HFFc6 (cell line): ENCODE measurements around the gene IRF9. TPM values are rescaled to one million over a fixed set of nuclear protein-coding genes. Genes with fewer than 3 reads are reported as not detected.
A peak's percentile ranks its signal among the peaks of the same experiment; 100 is the strongest.

Source experiments
- DNase-seq: peaks from one replicate; pipeline ENCODE4 v3.0.0-alpha.2; 2018
- H3K27ac Mint-ChIP-seq: 2 replicates; pipeline ENCODE4 v1.8.0; 2020; ENCODE audit warnings: mild to moderate bottlenecking, mixed read lengths
- H3K27me3 Mint-ChIP-seq: 2 replicates; pipeline ENCODE4 v1.8.0; 2021; ENCODE audit warnings: mild to moderate bottlenecking, moderate library complexity, mixed read lengths; ENCODE audit not compliant: insufficient read depth
- H3K36me3 Mint-ChIP-seq: 2 replicates; pipeline ENCODE4 v1.8.0; 2021; ENCODE audit warnings: low read depth, mixed read lengths
- H3K4me1 Mint-ChIP-seq: 2 replicates; pipeline ENCODE4 v1.8.0; 2020; ENCODE audit warnings: low read depth, mixed read lengths
- H3K4me3 Mint-ChIP-seq: 2 replicates; pipeline ENCODE4 v1.8.0; 2020; ENCODE audit warnings: mild to moderate bottlenecking, moderate library complexity, mixed read lengths
- H3K9me3 Mint-ChIP-seq: 2 replicates; pipeline ENCODE4 v1.8.0; 2020; ENCODE audit warnings: mild to moderate bottlenecking, mixed read lengths
- total RNA-seq, 6 experiments: library from RNA; stranded (reverse); fragmentation: NEBNext Ultra II Directional; extraction: Animal tissue kit (Norgen Biotek cat#: 25700); gene quantifications; 2 replicates in 1 of 6; 3 replicates in 5 of 6; pipeline ENCODE4 v1.2.3, GENCODE V29; 2021
- TF ChIP-seq, protein P1 (sequence below): fragments of 200-600 bp; sonication (generic); IDR thresholded peaks from 2 replicates; pipeline ENCODE4 v1.5.0; 2021; ENCODE audit warnings: antibody characterized with exemption, mild to moderate bottlenecking

IRF9 gene
- total RNA-seq, 6 experiments from 2014 or later = 23.6 to 38.8 (median 32.3) TPM

DNA sequence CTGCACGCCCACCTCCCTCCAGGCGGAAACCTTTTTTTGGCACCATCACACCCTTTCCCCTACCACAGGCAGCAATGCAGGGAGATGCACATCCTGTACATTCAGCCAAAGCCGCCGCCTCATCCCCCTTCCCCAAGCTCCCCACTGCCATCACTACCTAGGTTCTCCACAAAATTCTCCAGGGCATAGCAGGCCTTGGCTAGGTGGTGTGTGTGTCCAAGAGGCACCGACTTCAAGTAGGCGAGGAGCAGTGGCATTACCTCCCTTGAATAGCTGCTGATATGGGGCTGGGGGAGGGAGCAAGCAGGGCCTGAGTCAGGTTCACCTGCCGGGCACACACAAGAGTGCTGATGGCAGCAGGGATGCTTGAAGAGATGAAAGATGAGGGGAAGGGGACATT, 24.0 kb downstream of the IRF9 start:
- Mint-ChIP-seq H3K27ac (no peak overlapping the region), H3K36me3 (peaks cover 13% of the 10 kb centered on the region), H3K9me3 (no peaks in the 10 kb centered on the region), H3K4me1 (peaks cover 35% of the 10 kb centered on the region), H3K4me3 (no peak overlapping the region), H3K27me3 (peaks cover 7% of the 10 kb centered on the region; the same call in 1 of the 2 replicates)
- TF ChIP-seq, protein P1, sequence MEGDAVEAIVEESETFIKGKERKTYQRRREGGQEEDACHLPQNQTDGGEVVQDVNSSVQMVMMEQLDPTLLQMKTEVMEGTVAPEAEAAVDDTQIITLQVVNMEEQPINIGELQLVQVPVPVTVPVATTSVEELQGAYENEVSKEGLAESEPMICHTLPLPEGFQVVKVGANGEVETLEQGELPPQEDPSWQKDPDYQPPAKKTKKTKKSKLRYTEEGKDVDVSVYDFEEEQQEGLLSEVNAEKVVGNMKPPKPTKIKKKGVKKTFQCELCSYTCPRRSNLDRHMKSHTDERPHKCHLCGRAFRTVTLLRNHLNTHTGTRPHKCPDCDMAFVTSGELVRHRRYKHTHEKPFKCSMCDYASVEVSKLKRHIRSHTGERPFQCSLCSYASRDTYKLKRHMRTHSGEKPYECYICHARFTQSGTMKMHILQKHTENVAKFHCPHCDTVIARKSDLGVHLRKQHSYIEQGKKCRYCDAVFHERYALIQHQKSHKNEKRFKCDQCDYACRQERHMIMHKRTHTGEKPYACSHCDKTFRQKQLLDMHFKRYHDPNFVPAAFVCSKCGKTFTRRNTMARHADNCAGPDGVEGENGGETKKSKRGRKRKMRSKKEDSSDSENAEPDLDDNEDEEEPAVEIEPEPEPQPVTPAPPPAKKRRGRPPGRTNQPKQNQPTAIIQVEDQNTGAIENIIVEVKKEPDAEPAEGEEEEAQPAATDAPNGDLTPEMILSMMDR = no peak
- DNase-seq = no peak

DNA sequence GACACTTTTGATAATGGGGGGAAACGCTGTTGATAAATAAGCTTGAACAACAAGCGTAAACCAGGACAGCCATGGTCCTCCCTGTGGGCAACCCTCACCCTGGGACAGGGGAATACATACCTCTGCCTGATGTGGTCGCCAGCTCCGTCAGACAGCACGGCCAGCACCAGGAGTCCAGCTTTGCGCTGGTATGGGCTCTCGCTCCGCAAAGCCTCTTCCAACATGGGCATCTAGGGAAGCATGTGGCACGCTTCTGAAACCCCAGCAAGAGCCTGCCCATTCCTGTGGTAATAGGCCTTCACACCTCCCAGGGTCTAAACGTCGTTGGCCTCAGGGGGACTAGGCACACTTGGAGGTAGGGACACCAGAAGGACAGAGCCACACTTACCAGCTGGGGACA, 24.7 kb downstream of the IRF9 start:
- no peak for DNase-seq
- Mint-ChIP-seq H3K4me1 (peaks cover 33% of the 10 kb centered on the region), H3K9me3 (no peaks in the 10 kb centered on the region), H3K36me3 (peaks cover 16% of the 10 kb centered on the region; the same call in 1 of the 2 replicates), H3K27me3 (peaks cover 7% of the 10 kb centered on the region; the same call in 1 of the 2 replicates), H3K4me3 (no peak overlapping the region), H3K27ac (no peak overlapping the region)
- TF ChIP-seq, protein P1 = no peak

DNA sequence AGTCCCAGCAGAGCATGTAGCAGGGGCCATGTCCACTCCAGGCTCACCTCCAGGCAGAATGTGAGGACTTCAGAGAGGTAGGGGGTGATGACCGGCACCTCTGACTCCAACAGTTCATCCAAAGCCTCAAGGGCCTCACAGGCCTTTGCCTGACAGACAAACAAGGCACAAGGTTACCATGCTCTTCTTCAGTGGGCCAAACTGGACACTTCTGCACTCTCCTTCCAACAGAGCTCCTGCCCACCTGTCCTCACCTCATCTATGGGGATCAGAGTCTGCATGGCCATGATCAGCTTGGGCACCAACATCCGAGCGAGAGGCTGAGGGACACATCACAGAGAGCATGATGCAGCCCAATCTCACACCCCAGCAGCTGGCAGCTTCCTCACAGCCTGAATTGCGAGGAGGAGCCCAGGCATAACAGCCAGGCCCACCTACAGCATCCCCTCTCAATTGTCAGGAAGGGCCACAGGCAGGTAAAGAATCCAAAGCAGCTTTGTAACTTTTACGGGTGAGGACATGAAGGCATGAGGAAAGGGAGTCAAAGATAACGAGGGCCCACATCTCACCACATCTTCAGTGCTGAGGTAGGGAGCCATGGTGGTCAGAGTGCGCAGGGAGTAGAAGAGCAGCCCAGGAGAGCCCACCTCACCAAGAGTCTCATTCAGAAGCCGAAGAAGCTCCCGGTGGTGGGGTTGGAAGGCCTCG, 25.9 kb downstream of the IRF9 start:
- Mint-ChIP-seq H3K4me1 (peaks cover 30% of the 10 kb centered on the region), H3K36me3 (peaks cover 20% of the 10 kb centered on the region; the same call in 1 of the 2 replicates), H3K27me3 (peaks cover 7% of the 10 kb centered on the region), H3K4me3 (peak overlapping the region; percentile 90), H3K27ac (peak overlapping the region; percentile 3; the same call in 1 of the 2 replicates), H3K9me3 (no peaks in the 10 kb centered on the region)
- no peak for DNase-seq
- TF ChIP-seq, protein P1 = no peak

GRCh38 chr14:24187539-24187915, 26.5 kb downstream of the IRF9 start:
- Mint-ChIP-seq H3K9me3 (no peaks in the 10 kb centered on the region), H3K4me3 (peak overlapping the region; percentile 90), H3K27ac (peak overlapping the region; percentile 92), H3K4me1 (peaks cover 35% of the 10 kb centered on the region), H3K36me3 (peaks cover 23% of the 10 kb centered on the region), H3K27me3 (peaks cover 7% of the 10 kb centered on the region)
- TF ChIP-seq, protein P1 = no peak
- DNase-seq = no peak

GRCh38 chr14:24188251-24189058, 27.4 kb downstream of the IRF9 start, which contains the start of gene IPO4:
TSS of gene IPO4 (minus strand) at chr14:24188816. CDS start at chr14:24188787, 29 bp downstream.
- Mint-ChIP-seq H3K4me3 (peak within 1 kb of the TSS; percentile 90), H3K27me3 (peaks cover 4% of the 10 kb centered on the region), H3K36me3 (peaks cover 26% of the 10 kb centered on the region), H3K27ac (peak within 1 kb of the TSS; percentile 92), H3K9me3 (no peaks in the 10 kb centered on the region), H3K4me1 (peaks cover 41% of the 10 kb centered on the region)
- DNase-seq = peak; percentile 97
- TF ChIP-seq, protein P1 = no peak
